ENCODE results near the gene CLSTN1. TPM values are rescaled to one million over a fixed set of nuclear protein-coding genes. Genes with fewer than 3 reads are reported as not detected.

The CLSTN1 gene
- total and polyA plus RNA-seq, 5 donors from 2014 or later: 19.2 to 106 (median 22.7) TPM

Other genes with a start within 250 kb of the CLSTN1 start
- gene TMEM201, start 235.1 kb downstream of the CLSTN1 start, total RNA-seq: 12.1 TPM
- 1 to 10 TPM; 1.1 to 1.6 (median 1.4) TPM for gene TMEM201, start 235.1 kb downstream of the CLSTN1 start, polyA plus RNA-seq
- gene PIK3CD, start 172.2 kb downstream of the CLSTN1 start, total RNA-seq: 187 TPM
- 10 to 100 TPM; 47.3 to 63.2 (median 52.5) TPM for gene PIK3CD, start 172.2 kb downstream of the CLSTN1 start, polyA plus RNA-seq
- 9.6 TPM for gene CTNNBIP1, start 86.3 kb upstream of the CLSTN1 start, total RNA-seq
- 1 to 10 TPM; 5.9 to 9.5 (median 8.4) TPM for gene CTNNBIP1, start 86.3 kb upstream of the CLSTN1 start, polyA plus RNA-seq
- 23.6 TPM for gene LZIC, start 119.4 kb upstream of the CLSTN1 start, total RNA-seq
- 10 to 100 TPM; 28.6 to 38.2 (median 33.4) TPM for gene LZIC, start 119.4 kb upstream of the CLSTN1 start, polyA plus RNA-seq
- gene NMNAT1, start 119.5 kb upstream of the CLSTN1 start, total RNA-seq: 3.8 TPM
- gene NMNAT1, start 119.5 kb upstream of the CLSTN1 start, polyA plus RNA-seq: 1 to 10 TPM; 3.6 to 5.6 (median 4.3) TPM
- gene RBP7, start 173.3 kb upstream of the CLSTN1 start, total RNA-seq: not detected
- gene RBP7, start 173.3 kb upstream of the CLSTN1 start, polyA plus RNA-seq: not detected
- gene UBE4B, start 209.0 kb upstream of the CLSTN1 start, total RNA-seq: 38.7 TPM
- gene UBE4B, start 209.0 kb upstream of the CLSTN1 start, polyA plus RNA-seq: 1 to 10 TPM; 8.0 to 9.6 (median 9.2) TPM

Measured in CD4-positive, CD25-positive, alpha-beta regulatory T cell (primary cell).